GM11168 (cell line): Measurements from ENCODE around the gene C16orf82.
"Not testable (repeated sequence)": the region's sequence is repeated elsewhere in the genome, so short reads cannot be mapped to it uniquely, and the experiment has no call there.

Experiments
- in situ Hi-C: fragments of 300-500 bp; cut with MboI; formaldehyde crosslinking; loops from one replicate; pipeline ENCODE4 v1.12.0; 2022; ENCODE audit warnings: low sequenced_read_pairs; ENCODE audit not compliant: unreplicated experiment

Gene C16orf82

DNA sequence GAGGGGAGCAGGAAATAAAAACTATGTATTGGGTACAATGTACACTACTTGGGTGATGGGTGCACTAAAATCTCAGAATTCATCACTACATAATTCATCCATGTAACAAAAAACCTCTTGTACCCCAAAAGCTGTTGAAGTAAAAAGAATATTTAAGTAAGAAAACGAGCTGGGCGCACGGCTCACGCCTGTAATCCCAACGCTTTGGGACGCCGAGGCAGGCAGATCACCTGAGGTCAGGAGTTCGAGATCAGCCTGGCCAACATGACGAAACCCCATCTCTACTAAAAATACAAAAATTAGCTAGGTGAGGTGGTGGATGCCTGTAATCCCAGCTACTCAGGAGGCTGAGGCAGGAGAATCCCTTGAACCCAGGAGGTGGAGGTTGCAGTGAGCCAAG, 19.3 kb downstream of the C16orf82 start:
- in situ Hi-C loops = not testable (repeated sequence)

GRCh38 chr16:27088216-27088615, 21.5 kb downstream of the C16orf82 start:
- in situ Hi-C loops = no loop called here

DNA sequence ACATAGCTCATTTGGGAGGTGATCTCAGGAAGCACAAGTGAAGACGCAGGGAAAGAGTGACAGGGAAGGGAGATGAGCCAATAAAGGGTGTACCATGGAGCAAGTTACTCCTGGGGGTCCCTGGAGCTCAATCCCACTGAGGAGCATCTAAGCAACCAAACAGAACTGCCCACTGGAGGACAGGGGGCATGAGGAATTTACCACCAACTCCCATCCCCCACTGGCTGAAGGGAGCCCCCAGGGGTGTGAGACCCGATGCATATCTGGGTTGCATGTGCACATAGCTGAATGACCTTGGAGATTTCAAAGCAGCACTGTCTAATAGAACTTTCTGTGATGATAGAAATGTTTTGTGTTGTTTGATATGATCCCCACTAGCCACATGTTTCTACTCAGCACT, 29.6 kb downstream of the C16orf82 start:
- in situ Hi-C loops = no loop called here

GRCh38 chr16:27097800-27098230, 31.1 kb downstream of the C16orf82 start:
- in situ Hi-C loops = no loop called here

DNA sequence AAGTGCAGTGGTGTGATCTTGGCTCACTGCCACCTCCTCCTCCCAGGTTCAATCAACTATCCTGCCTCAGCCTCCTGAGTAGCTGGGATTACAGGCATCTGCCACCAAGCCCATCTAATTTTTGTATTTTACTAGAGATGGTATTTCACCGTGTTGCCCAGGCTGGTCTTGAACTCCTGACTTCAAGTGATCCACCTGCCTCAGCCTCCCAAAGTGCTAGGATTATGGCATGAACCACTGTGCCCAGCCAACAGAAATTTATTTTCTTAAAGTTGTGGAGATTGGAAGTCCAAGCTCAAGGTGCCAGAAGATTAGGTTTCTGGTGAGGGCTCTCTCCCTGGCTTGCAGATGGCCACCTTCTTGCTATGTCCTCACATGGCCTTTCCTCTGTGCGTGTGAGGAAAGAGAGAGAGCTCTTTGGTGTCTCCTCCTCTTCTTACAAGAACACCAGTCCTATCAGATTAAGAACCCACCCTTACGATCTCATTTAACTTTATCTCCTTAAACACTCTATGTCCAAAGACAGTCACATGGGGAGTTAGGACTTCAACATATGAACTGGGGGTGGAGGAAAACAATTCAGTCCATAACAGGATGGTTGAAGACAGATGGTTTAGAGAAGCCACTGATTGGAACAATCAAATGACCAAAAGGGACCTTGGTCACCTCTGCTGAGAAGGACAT, 31.8 kb downstream of the C16orf82 start:
- in situ Hi-C loops = no loop called here

- in situ Hi-C loops = loop anchor here (25.0 kb wide), 1 partner anchor 1266 kb away; no protein-coding TSS in a partner anchor
These were observed 36.2 kb downstream of the C16orf82 start for GRCh38 chr16:27102701-27103575.

GRCh38 chr16:27103954-27104353, 37.2 kb downstream of the C16orf82 start:
- in situ Hi-C loops = loop anchor here (25.0 kb wide), 1 partner anchor 1267 kb away; no protein-coding TSS in a partner anchor

- in situ Hi-C loops = loop anchor here (25.0 kb wide), 1 partner anchor 1269 kb away; no protein-coding TSS in a partner anchor
These were observed 39.6 kb downstream of the C16orf82 start for GRCh38 chr16:27106305-27106704.

- in situ Hi-C loops = loop anchor here (25.0 kb wide), 1 partner anchor 1270 kb away; no protein-coding TSS in a partner anchor
These were observed 40.5 kb downstream of the C16orf82 start for GRCh38 chr16:27107185-27107592.

DNA sequence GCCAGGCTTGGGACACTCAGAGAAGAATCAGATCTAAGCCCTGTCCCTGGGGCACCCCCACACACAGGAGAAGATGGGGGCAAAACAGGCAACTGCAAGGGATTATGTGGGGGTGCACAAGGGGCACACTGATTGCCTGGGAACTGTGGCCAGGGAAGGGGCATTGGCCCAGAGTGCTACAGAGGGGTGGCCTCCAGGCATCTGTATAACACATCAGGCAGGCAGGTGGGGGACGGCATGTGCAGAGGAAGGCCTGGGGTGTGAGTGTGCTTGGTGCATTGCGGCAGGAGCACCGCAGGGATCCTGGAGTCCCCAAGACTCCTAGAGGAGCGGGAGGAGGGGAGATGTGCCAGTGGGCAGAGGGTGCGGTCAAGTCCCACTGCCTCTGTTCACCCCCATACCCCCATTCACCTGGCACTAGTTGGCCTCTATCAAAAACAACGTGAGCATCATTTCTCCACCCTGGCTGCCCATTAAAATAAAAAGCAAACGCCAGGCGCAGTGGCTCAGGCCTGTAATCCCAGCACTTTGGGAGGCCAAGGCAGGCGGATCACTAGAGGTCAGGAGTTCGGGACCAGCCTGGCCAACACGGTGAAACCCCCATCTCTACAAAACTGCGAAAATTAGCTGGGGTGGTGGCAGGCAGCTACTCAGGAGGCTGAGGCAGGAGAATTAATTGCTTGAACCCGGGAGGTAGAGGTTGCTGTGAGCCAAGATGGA, 41.5 kb downstream of the C16orf82 start:
- in situ Hi-C loops = loop anchor here (25.0 kb wide), 1 partner anchor 1271 kb away; no protein-coding TSS in a partner anchor

DNA sequence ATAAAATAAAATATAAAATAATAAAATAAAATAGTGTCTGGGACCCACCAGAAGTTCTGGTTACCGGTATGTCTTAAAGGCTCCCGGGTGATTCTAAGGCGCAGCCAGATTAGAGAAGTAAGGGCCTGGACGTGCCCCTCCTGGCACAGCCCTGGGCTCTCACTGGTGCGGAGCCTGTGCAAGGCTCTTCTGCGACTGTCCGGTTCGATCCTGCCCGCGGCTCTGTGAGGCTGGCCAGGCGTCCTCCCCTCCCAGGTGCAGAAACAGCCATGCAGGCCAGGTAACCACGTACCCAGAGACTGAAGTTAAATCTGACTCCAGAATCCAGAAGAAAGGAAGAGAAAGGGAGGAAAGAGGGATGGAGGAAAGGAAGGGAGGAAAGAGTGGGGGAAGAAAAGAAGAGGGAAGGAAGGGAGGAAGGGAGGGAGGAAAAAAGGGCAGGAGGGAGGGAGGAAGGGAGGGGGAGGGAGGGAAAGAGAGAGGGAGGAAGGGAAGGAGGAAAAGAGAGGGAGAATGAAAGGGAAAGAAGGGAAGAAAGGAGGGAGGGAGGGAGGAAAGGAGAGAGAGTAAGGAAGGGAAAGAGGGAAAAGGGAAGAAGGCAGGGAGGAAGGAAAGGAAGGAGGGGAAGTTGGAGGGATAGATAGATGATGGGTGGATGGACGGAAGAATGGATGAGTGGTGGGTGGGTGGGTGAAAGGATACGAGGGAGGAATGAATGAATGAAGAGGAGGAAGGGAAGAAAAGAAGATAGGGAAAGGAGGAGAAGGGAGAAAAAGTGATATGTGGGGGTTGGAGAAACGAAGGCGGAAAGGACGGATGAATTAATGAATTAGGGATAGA, 42.3 kb downstream of the C16orf82 start:
- in situ Hi-C loops = loop anchor here (25.0 kb wide), 1 partner anchor 1272 kb away; no protein-coding TSS in a partner anchor

GRCh38 chr16:27109666-27110523, 43.2 kb downstream of the C16orf82 start:
- in situ Hi-C loops = loop anchor here (25.0 kb wide), 1 partner anchor 1273 kb away; no protein-coding TSS in a partner anchor

- in situ Hi-C loops = loop anchor here (25.0 kb wide), 1 partner anchor 1273 kb away; no protein-coding TSS in a partner anchor
These were observed 43.8 kb downstream of the C16orf82 start for GRCh38 chr16:27110524-27110896.

DNA sequence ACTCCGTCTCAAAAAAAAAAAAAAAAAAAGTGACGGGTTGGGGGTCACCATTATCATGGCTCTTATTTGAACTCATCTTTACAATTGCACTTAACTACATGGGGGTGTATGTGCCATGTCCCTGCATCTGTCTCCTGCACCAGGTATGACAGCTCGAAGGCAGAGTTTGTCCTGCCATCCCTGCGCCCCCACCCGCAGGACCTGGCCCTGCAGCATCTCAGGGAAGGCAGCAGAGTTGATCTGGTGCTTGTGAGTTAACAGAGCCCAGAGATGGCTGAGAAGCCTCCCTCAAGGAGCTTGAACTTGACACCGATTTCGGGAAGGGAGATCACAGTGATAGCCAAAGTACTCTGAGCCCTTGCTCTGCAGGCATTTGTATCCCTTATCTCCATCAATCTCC, 44.8 kb downstream of the C16orf82 start:
- in situ Hi-C loops = loop anchor here (25.0 kb wide), 1 partner anchor 1274 kb away; no protein-coding TSS in a partner anchor

GRCh38 chr16:27112093-27112811, 45.5 kb downstream of the C16orf82 start:
- in situ Hi-C loops = loop anchor here (25.0 kb wide), 1 partner anchor 1275 kb away; no protein-coding TSS in a partner anchor

- in situ Hi-C loops = loop anchor here (25.0 kb wide), 1 partner anchor 1276 kb away; no protein-coding TSS in a partner anchor
These were observed 46.7 kb downstream of the C16orf82 start for GRCh38 chr16:27113341-27113841.

GRCh38 chr16:27114006-27114405, 47.3 kb downstream of the C16orf82 start:
- in situ Hi-C loops = loop anchor here (25.0 kb wide), 1 partner anchor 1277 kb away; no protein-coding TSS in a partner anchor
